ENCODE measurements around the gene MACO1. TPM values are rescaled to one million over a fixed set of nuclear protein-coding genes. Genes with fewer than 3 reads are reported as not detected.
A peak's percentile ranks its signal among the peaks of the same experiment; 100 is the strongest.
"Not testable (repeated sequence)": the region's sequence is repeated elsewhere in the genome, so short reads cannot be mapped to it uniquely, and the experiment has no call there.

Gene MACO1
- polyA plus RNA-seq, 2 of the 4 experiments (the other 2 are of a cell fraction): 6.3 to 7.5 TPM

DNA sequence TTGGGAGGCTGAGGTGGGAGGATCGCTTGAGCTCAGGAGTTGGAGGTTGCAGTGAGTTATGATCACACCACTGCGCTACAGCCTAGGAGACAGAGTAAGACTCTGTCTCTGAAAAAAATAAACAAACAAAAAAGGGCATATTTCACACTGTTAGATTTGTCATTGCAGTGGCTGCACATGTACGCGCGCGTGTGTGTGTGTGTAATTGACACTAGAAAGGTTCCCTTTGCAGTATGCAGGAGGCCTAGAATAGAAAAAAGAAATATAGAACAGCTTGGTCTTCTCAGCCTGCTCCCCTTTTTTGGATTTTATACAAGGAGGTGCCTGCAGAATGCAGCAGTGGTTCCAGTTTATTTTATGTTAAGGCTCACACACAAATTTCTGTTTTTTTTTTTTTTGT, 8.6 kb downstream of the MACO1 start:
- no peak overlapping the region for H3K4me3 ChIP-seq
- DNase-seq (ENCODE audit: low read depth in 1 of 2, low spot score in 1 of 2) (no peak), ATAC-seq (no peak), FAIRE-seq (no peak)
- H3K9me3 ChIP-seq: no peaks in the 10 kb centered on the region
- POLR2A ChIA-PET: interaction anchor here (0.7 kb wide), 1 partner anchor 11 kb away, joined by 6 read pairs; no protein-coding TSS in a partner anchor
- no peak overlapping the region for H3K4me2 ChIP-seq
- WGBS (ENCODE audit: missing lambda C conversion rate): 96% methylated on average over 6 of the region's 6 CpGs
- no peak overlapping the region for H3K27ac ChIP-seq
- H3K4me1 ChIP-seq: peaks cover 27% of the 10 kb centered on the region
- CTCF ChIA-PET: no interaction called here
- TF ChIP-seq CEBPB (IDR thresholded peaks at IDR 0.05) (no peak), RAD21 (conservative IDR thresholded peaks at IDR 0.05 in 1 of 2, IDR thresholded peaks at IDR 0.05 in 1 of 2) (no peak), ZC3H11A (IDR thresholded peaks at IDR 0.05) (no peak), NPAS2 (CRISPR knock-in tag; IDR thresholded peaks at IDR 0.05; ENCODE audit: borderline replicate concordance) (no peak), KDM1A (IDR thresholded peaks at IDR 0.05; ENCODE audit: low read depth) (no peak), FOSL2 (IDR thresholded peaks at IDR 0.05) (no peak), FOSL2 (CRISPR knock-in tag; IDR thresholded peaks at IDR 0.05) (no peak), SMC3 (IDR thresholded peaks at IDR 0.05) (no peak), MAZ (IDR thresholded peaks at IDR 0.05; ENCODE audit: borderline replicate concordance, low read depth, low read length) (no peak)
- TF ChIP-seq, protein P1, sequence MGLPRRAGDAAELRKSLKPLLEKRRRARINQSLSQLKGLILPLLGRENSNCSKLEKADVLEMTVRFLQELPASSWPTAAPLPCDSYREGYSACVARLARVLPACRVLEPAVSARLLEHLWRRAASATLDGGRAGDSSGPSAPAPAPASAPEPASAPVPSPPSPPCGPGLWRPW (IDR thresholded peaks at IDR 0.05): no peak

DNA sequence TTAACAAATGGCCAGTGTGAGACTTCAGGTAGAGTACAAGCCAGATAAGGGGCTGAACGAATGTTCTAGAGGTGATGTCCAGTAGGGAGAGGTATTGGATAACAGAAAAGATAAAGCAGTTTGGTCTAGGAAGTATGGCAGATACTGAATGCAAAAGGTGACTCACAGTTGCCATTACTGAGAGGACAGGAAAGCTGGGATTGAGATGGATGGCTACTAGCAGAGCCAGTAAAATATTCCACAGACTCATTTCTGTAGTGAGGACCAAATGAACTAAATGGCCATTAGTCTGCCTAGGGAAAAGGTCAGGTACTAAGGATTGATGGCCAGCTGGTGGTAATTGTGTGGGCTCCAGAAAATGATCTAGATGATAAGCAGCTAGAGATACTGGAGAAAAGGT, 11.5 kb downstream of the MACO1 start:
- ATAC-seq: no peak; a peak in 1 of 6 replicates
- FAIRE-seq: no peak
- no peak overlapping the region for H3K4me3 ChIP-seq
- H3K9me3 ChIP-seq: no peaks in the 10 kb centered on the region
- ChIA-PET POLR2A (no interaction called here), CTCF (interaction anchor here (0.7 to 1.6 kb wide), 5 partner anchors 9 to 80 kb away, joined by 3 read pairs; no protein-coding TSS in a partner anchor)
- TF ChIP-seq CEBPB (IDR thresholded peaks at IDR 0.05) (no peak), RAD21 (conservative IDR thresholded peaks at IDR 0.05 in 1 of 2, IDR thresholded peaks at IDR 0.05 in 1 of 2) (no peak), HEYL (CRISPR knock-in tag; IDR thresholded peaks at IDR 0.05) (no peak), PHF8 (IDR thresholded peaks at IDR 0.05; ENCODE audit: borderline replicate concordance, low read depth) (no peak), POLR2A (IDR thresholded peaks at IDR 0.05; ENCODE audit: low read length) (no peak), EHMT2 (IDR thresholded peaks at IDR 0.05; ENCODE audit: low read depth) (no peak), NPAS2 (CRISPR knock-in tag; IDR thresholded peaks at IDR 0.05; ENCODE audit: borderline replicate concordance) (no peak), ESRRA (IDR thresholded peaks at IDR 0.05; ENCODE audit: borderline replicate concordance, low read length) (no peak), HOXA7 (CRISPR knock-in tag; IDR thresholded peaks at IDR 0.05) (no peak), MYC (IDR thresholded peaks at IDR 0.05; ENCODE audit: borderline replicate concordance, low read length) (no peak), MAZ (IDR thresholded peaks at IDR 0.05; ENCODE audit: borderline replicate concordance, low read depth, low read length) (no peak)
- no peak overlapping the region for H3K27ac ChIP-seq
- WGBS (ENCODE audit: missing lambda C conversion rate): 44% methylated on average over 1 of the region's 1 CpG
- DNase-seq (ENCODE audit: low read depth in 1 of 2, low spot score in 1 of 2): peak in 1 of 2 experiments; percentile 3
- no peak overlapping the region for H3K4me2 ChIP-seq
- H3K4me1 ChIP-seq: 0 out of 3 replicates have a peak, but pooled peaks cover 3% of the 10 kb centered on the region

DNA sequence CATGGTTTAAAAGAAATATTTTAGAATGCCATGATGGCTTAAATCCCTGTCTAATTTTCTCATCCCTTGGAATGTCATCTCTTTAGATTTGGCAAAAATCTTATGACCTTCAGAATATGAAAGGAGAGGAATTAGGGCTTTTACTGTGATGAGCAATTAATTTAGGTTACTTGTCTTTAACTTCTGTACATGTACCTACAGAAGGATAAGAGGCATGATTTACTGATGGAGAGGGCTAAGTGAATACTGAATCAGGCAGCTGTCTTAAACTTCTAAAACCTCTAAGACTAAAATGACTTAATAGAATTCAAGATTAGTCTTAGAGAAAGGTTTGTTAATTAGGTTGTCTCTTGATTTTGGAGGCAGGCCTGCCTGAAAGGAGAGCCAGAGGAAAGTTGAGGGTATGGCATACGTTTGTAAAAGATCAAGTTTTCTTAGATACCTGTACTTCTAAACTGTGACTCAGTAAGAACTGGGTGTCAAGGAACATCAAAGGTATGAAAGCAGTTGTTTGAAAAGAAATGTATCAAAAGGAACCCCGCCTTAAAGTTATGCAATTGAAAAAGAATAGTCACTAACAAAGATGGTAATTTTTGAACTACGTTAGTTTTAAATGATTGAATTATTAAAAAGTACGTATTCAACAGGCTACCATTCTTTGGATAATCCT, 12.5 kb downstream of the MACO1 start:
- Histone ChIP-seq H3K9me3 (no peaks in the 10 kb centered on the region), H3K4me2 (no peak overlapping the region), H3K27ac (no peak overlapping the region), H3K4me3 (no peak overlapping the region), H3K4me1 (0 out of 3 replicates have a peak, but pooled peaks cover 3% of the 10 kb centered on the region)
- ATAC-seq: no peak
- CTCF ChIA-PET: interaction anchor here (0.6 to 1.1 kb wide), 2 partner anchors 33 to 38 kb away, joined by 3 read pairs; no protein-coding TSS in a partner anchor
- POLR2A ChIA-PET: no interaction called here
- FAIRE-seq: no peak
- TF ChIP-seq, protein P2, sequence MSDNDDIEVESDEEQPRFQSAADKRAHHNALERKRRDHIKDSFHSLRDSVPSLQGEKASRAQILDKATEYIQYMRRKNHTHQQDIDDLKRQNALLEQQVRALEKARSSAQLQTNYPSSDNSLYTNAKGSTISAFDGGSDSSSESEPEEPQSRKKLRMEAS (IDR thresholded peaks at IDR 0.05): no peak
- TF ChIP-seq RARB (CRISPR knock-in tag; IDR thresholded peaks at IDR 0.05): no peak
- no peak for TF ChIP-seq NFE2L2 (conservative IDR thresholded peaks at IDR 0.05; ENCODE audit: low read length)
- no peak for TF ChIP-seq CHD2 (IDR thresholded peaks at IDR 0.05; ENCODE audit: low read length, partially characterized antibody)
- no peak for TF ChIP-seq RAD21 (conservative IDR thresholded peaks at IDR 0.05 in 1 of 2, IDR thresholded peaks at IDR 0.05 in 1 of 2)
- no peak for TF ChIP-seq KDM1A (IDR thresholded peaks at IDR 0.05; ENCODE audit: low read depth)
- 88% methylated on average over 4 of the region's 4 CpGs for WGBS (ENCODE audit: missing lambda C conversion rate)
- DNase-seq (ENCODE audit: low read depth in 1 of 2, low spot score in 1 of 2): no peak

DNA sequence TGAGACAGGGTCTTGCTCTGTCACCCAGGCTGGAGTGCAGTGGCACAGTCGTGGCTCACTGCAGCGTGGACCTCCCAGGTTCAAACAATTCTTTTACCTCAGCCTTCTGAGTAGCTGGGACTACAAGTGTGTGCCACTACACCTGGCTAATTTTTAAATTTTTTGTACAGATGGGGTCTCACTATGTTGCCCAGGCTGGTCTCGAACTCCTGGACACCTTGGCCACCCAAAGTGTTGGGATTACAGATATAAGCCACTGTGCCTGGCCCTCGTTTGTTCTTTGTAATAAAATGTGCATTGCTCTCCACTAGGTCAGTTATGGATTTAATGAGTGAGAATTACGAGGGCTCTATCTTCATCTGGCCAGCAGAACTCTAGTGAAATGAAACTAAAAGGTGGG, 13.9 kb downstream of the MACO1 start:
- H3K27ac ChIP-seq; H3K4me3 ChIP-seq; ATAC-seq; DNase-seq (ENCODE audit: low read depth in 1 of 2, low spot score in 1 of 2); H3K9me3 ChIP-seq; H3K4me1 ChIP-seq; CTCF ChIA-PET; H3K4me2 ChIP-seq; FAIRE-seq; POLR2A ChIA-PET: not testable (repeated sequence)
- 83% methylated on average over 5 of the region's 5 CpGs for WGBS (ENCODE audit: missing lambda C conversion rate)

All from A549 (cell line).